HCT116 (cell line): Measurements from ENCODE around the gene RBM19. TPM values are rescaled to one million over a fixed set of nuclear protein-coding genes. Genes with fewer than 3 reads are reported as not detected.

ENCODE experiments used
- ATAC-seq: fragments of 200-7000 bp; cut with Tn5 transposase; 2 replicates; pipeline ENCODE4 v1.9.1; 2020; ENCODE audit warnings: mild to moderate bottlenecking, moderate library complexity
- BruUV-seq: library from RNA; stranded (reverse); fragments of 400-500 nt; replicated peaks from 2 replicates; lab custom pipeline; 2021; lab: Mats Ljungman, UMichigan
- CTCF ChIA-PET: fragments of 300-600 bp; sonication (Branson Sonifier 250); formaldehyde crosslinking; loops from one replicate; lab custom pipeline; 2021; ENCODE audit warnings: antibody characterized with exemption; lab: Charles Lee
- POLR2A ChIA-PET: fragments of 300-600, 350-600 bp; sonication (Branson Sonifier 250); formaldehyde crosslinking; loops from one replicate; lab custom pipeline; 2021; ENCODE audit warnings: antibody characterized with exemption; lab: Charles Lee
- RAD21 ChIA-PET, 2 experiments: fragments of 300-600 bp; sonication (Branson Sonifier 250); formaldehyde crosslinking; loops; one replicate each; lab custom pipeline; 2023; ENCODE audit warnings: low total read pairs in 2 of 2; ENCODE audit not compliant: uncharacterized antibody in 2 of 2, unreplicated experiment in 2 of 2, low non-redundant PET in 1 of 2; lab: Charles Lee
- DNase-seq: peaks from one replicate; pipeline ENCODE4 v3.0.0-alpha.2; 2010; ENCODE audit warnings: low read depth, low spot score
- H2AFZ ChIP-seq: fragments of 200-600 bp; shearing (Covaris generic), sonication (generic); 2 replicates; pipeline ENCODE4 v1.6.1; 2017; ENCODE audit warnings: low read depth, mixed run types, mixed read lengths, antibody characterized with exemption, low read length; ENCODE audit not compliant: poor library complexity, severe bottlenecking
- H3K27ac ChIP-seq: 2 replicates; pipeline ENCODE4 v1.5.1; 2012; ENCODE audit warnings: low read depth, low read length
- H3K27me3 ChIP-seq: fragments of 200-600 bp; sonication (generic); 2 replicates; pipeline ENCODE4 v1.6.1; 2016; ENCODE audit warnings: mixed run types, low read length, mixed read lengths; ENCODE audit not compliant: insufficient read depth
- H3K36me3 ChIP-seq, 2 experiments: fragments of 200-500 bp in 1 of 2; fragments of 200-600 bp in 1 of 2; sonication (Bioruptor generic) in 1 of 2; sonication (generic) in 1 of 2; 2 replicates each; pipeline versions ENCODE4 v1.5.1 to v1.6.1; 2014 to 2016; ENCODE audit warnings: low read length in 2 of 2, inconsistent platforms in 1 of 2, mixed read lengths in 1 of 2, mixed run types in 1 of 2; ENCODE audit not compliant: insufficient read depth in 2 of 2, control insufficient read depth in 1 of 2
- H3K4me1 ChIP-seq, 2 experiments: fragments of 200-600 bp in 1 of 2; sonication (generic) in 1 of 2; 2 replicates each; pipeline versions ENCODE4 v1.5.1 to v1.6.1; 2012 to 2017; ENCODE audit warnings: low read length in 2 of 2, inconsistent platforms in 1 of 2, mild to moderate bottlenecking in 1 of 2, mixed read lengths in 1 of 2, mixed run types in 1 of 2, moderate library complexity in 1 of 2; ENCODE audit not compliant: insufficient read depth in 2 of 2, control insufficient read depth in 1 of 2
- H3K4me2 ChIP-seq: fragments of 200-600 bp; sonication (generic); 2 replicates; pipeline ENCODE4 v1.6.1; 2017; ENCODE audit warnings: mixed run types, low read length, mixed read lengths
- H3K4me3 ChIP-seq, 2 experiments: fragments of 200-600 bp in 1 of 2; sonication (generic) in 1 of 2; replicated peaks in 1 of 2; 2 replicates each; pipeline ENCODE4 v1.5.1; 2011 to 2016; ENCODE audit warnings: low read length in 2 of 2, control low read depth in 1 of 2, low read depth in 1 of 2, mild to moderate bottlenecking in 1 of 2, mixed read lengths in 1 of 2, mixed run types in 1 of 2
- H3K79me2 ChIP-seq: fragments of 200-600 bp; sonication (generic); 2 replicates; pipeline ENCODE4 v1.6.1; 2017; ENCODE audit warnings: mild to moderate bottlenecking, mixed run types, low read length, moderate library complexity, mixed read lengths; ENCODE audit not compliant: insufficient read depth
- H3K9ac ChIP-seq: fragments of 200-600 bp; sonication (generic); 2 replicates; pipeline ENCODE4 v1.6.1; 2016; ENCODE audit warnings: low read length, mixed read lengths
- H3K9me2 ChIP-seq: fragments of 200-600 bp; sonication (generic), shearing (Covaris generic); 2 replicates; pipeline ENCODE4 v1.6.1; 2017; ENCODE audit warnings: mixed run types, mild to moderate bottlenecking, moderate library complexity; ENCODE audit not compliant: insufficient read depth
- H3K9me3 ChIP-seq, 2 experiments: fragments of 200-500 bp in 1 of 2; fragments of 200-600 bp in 1 of 2; sonication (Bioruptor generic) in 1 of 2; sonication (generic) in 1 of 2; 2 replicates each; pipeline ENCODE4 v1.6.1; 2014 to 2017; ENCODE audit warnings: low read length in 2 of 2, mixed read lengths in 2 of 2, inconsistent platforms in 1 of 2, low read depth in 1 of 2, mild to moderate bottlenecking in 1 of 2, mixed run types in 1 of 2, moderate library complexity in 1 of 2; ENCODE audit not compliant: control insufficient read depth in 1 of 2, insufficient read depth in 1 of 2
- H4K20me1 ChIP-seq: fragments of 200-600 bp; sonication (generic), shearing (Covaris generic); 2 replicates; pipeline ENCODE4 v1.6.1; 2017; ENCODE audit warnings: mixed run types, mild to moderate bottlenecking, moderate library complexity; ENCODE audit not compliant: insufficient read depth
- ATF3 ChIP-seq: IDR thresholded peaks from 2 replicates; pipeline ENCODE4 v1.6.1; 2012
- CBX3 ChIP-seq: IDR thresholded peaks from 2 replicates; pipeline ENCODE4 v1.6.1; 2012; ENCODE audit warnings: low read depth
- CEBPB ChIP-seq: IDR thresholded peaks from 2 replicates; pipeline ENCODE4 v1.6.1; 2012; ENCODE audit warnings: low read depth
- EGR1 ChIP-seq: IDR thresholded peaks from 2 replicates; pipeline ENCODE4 v1.6.1; 2012; ENCODE audit warnings: low read depth
- EZH2 ChIP-seq: fragments of 200-600 bp; sonication (generic); IDR thresholded peaks from 2 replicates; pipeline ENCODE4 v1.6.1; 2017; ENCODE audit warnings: antibody characterized with exemption, mixed run types
- EZH2phosphoT487 ChIP-seq: fragments of 200-600 bp; IDR thresholded peaks from 2 replicates; pipeline ENCODE4 v1.6.1; 2018; ENCODE audit warnings: antibody characterized with exemption, borderline replicate concordance
- MAX ChIP-seq: IDR thresholded peaks from 2 replicates; pipeline ENCODE4 v1.6.1; 2012
- POLR2A ChIP-seq: IDR thresholded peaks from 2 replicates; pipeline ENCODE4 v1.7.0; 2011; ENCODE audit warnings: borderline replicate concordance; ENCODE audit not compliant: insufficient read depth, insufficient read length; ENCODE audit errors: extremely low read depth
- POLR2AphosphoS5 ChIP-seq: IDR thresholded peaks from 2 replicates; pipeline ENCODE4 v1.6.1; 2011; ENCODE audit warnings: mild to moderate bottlenecking, low read depth, low read length, moderate library complexity
- RAD21 ChIP-seq: IDR thresholded peaks from 2 replicates; pipeline ENCODE4 v1.6.1; 2012; ENCODE audit warnings: low read depth, mild to moderate bottlenecking
- REST ChIP-seq: IDR thresholded peaks from 2 replicates; pipeline ENCODE4 v1.6.1; 2012; ENCODE audit warnings: low read depth
- SIN3A ChIP-seq: IDR thresholded peaks from 2 replicates; pipeline ENCODE4 v1.6.1; 2012; ENCODE audit warnings: low read depth
- SRF ChIP-seq: IDR thresholded peaks from 2 replicates; pipeline ENCODE4 v1.6.1; 2012; ENCODE audit warnings: low read depth
- TCF7L2 ChIP-seq: IDR thresholded peaks from 2 replicates; pipeline ENCODE4 v1.7.0; 2011; ENCODE audit warnings: borderline replicate concordance, inconsistent platforms; ENCODE audit not compliant: insufficient read depth, insufficient read length; ENCODE audit errors: extremely low read depth
- YY1 ChIP-seq: IDR thresholded peaks from 2 replicates; pipeline ENCODE4 v1.6.1; 2011; ENCODE audit warnings: low read length, low read depth, moderate library complexity, mild to moderate bottlenecking; ENCODE audit not compliant: insufficient replicate concordance; ENCODE audit errors: extremely low read depth
- ZBTB33 ChIP-seq: IDR thresholded peaks from 2 replicates; pipeline ENCODE4 v1.6.1; 2011; ENCODE audit warnings: mild to moderate bottlenecking, low read length, moderate library complexity; ENCODE audit not compliant: insufficient replicate concordance; ENCODE audit errors: extremely low read depth
- ZNF274 ChIP-seq: fragments of 200-500 bp; sonication (Bioruptor generic); IDR thresholded peaks from 2 replicates; pipeline ENCODE4 v1.6.1; 2014; ENCODE audit warnings: mild to moderate bottlenecking, low read depth, low read length, inconsistent platforms
- intact Hi-C: fragments of 100-400 bp; cut with micrococcal nuclease; formaldehyde crosslinking; loops from 2 replicates; pipeline ENCODE4 v1.10.0; 2022
- total RNA-seq: library from RNA; stranded (reverse); gene quantifications from one replicate; pipeline ENCODE4 v1.2.1, GENCODE V29; 2021; ENCODE audit not compliant: unreplicated experiment

Gene RBM19
- total RNA-seq, 1 experiment from 2014 or later, result 30.7 TPM

- Histone ChIP-seq H3K4me3 (no peak overlapping the region), H3K9me2 (no peaks in the 10 kb centered on the region), H3K4me2 (no peak overlapping the region), H4K20me1 (no peaks in the 10 kb centered on the region), H2AFZ (no peak overlapping the region), H3K4me1 (no peaks in the 10 kb centered on the region), H3K79me2 (no peaks in the 10 kb centered on the region), H3K27me3 (no peaks in the 10 kb centered on the region), H3K9me3 (no peaks in the 10 kb centered on the region), H3K27ac (no peak overlapping the region), H3K9ac (no peak overlapping the region), H3K36me3 (peaks cover 6% of the 10 kb centered on the region in 2 experiments; a peak in 2 of 4 replicates)
- ChIA-PET POLR2A (no interaction called here), RAD21 (no interaction called here), CTCF (no interaction called here)
- no peak for DNase-seq
- intact Hi-C loops, result no loop called here
- BruUV-seq, result no TSS peak
- TF ChIP-seq EGR1 (no peak), EZH2 (no peak), CBX3 (no peak), SIN3A (no peak), CEBPB (no peak), RAD21 (no peak), ATF3 (no peak), EZH2phosphoT487 (no peak), POLR2A (no peak), MAX (no peak), REST (no peak), SRF (no peak), ZBTB33 (no peak), YY1 (no peak), POLR2AphosphoS5 (no peak), TCF7L2 (no peak), ZNF274 (no peak)
- ATAC-seq, result no peak
Measured at GRCh38 chr12:113932381-113933196, 33.5 kb downstream of the RBM19 start.
